T-helper 22 cell (primary cell): ENCODE measurements around the gene RPH3AL.

Experiments used
- DNase-seq: peaks from one replicate; pipeline ENCODE4 v3.0.0-alpha.2; 2020; ENCODE audit warnings: low read depth

Gene RPH3AL

DNA sequence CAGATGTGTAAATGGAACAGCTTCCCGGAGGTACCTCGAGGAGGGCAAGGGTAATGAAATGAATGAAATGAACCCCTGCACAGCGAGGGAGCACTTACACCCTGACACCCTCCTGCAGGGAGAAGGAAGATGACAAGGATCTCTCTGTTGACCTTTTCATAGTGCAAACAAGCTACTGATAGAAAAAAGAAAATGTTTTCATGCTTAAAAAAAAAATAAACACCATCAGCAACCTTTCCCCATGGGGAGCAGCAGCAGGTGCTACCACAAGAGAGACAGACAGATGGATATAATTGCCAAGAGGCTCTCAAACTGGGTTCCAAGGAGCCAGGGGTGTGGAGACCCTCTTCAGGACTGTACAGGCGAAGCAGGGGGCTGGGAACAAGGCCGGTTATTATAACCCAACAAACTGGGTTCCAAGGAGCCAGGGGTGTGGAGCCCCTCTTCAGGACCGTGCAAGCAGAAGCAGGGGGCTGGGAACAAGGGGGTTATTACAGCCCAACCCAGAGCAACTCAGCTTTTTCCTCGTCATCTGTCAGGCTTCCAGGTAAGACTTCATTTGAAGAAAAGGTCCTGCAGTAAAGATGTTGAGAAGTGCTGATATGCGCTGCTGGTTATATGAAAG is 718 bp upstream of the RPH3AL start:
- DNase-seq = no peak

DNA sequence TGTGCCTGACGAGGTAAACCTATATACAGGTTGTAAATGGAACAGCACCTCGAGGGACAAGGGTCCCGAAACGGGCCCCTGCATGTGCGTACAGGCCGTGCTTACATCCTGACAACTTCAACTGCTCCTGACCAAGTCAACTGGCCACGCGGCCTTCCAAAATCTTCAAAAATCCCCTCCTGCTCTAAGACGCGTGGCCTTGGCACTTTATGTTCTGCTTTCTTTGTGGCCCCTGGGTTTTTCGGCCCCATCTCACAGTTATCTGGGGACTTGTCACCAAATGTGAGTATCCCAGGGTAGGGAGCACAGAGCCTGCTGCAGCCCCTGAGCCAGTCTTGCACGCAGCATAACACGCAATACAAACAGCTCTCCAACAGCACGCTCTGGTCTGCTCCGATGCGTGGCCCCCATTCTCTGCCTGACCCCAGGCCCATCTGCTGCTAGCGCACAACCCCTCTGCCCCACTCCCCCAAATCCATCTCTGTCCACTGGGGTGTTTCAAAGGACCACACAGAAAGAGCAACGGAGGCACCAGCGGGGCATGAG is 659 bp downstream of the RPH3AL start:
- DNase-seq = no peak

DNA sequence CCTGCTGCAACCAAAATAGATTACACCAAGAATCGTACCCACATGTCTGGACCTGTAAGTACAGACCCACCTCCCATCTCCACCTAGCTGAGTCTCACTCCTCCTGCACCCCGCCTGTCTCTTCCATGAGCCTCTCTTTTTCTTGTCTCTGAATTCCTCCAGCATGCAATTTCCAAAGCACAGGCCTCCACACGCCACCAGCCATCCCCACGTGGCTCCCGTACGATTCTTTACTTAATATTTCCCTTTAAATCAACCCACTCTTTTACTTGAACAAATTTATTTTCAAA is 1.2 kb downstream of the RPH3AL start:
- no peak for DNase-seq

DNA sequence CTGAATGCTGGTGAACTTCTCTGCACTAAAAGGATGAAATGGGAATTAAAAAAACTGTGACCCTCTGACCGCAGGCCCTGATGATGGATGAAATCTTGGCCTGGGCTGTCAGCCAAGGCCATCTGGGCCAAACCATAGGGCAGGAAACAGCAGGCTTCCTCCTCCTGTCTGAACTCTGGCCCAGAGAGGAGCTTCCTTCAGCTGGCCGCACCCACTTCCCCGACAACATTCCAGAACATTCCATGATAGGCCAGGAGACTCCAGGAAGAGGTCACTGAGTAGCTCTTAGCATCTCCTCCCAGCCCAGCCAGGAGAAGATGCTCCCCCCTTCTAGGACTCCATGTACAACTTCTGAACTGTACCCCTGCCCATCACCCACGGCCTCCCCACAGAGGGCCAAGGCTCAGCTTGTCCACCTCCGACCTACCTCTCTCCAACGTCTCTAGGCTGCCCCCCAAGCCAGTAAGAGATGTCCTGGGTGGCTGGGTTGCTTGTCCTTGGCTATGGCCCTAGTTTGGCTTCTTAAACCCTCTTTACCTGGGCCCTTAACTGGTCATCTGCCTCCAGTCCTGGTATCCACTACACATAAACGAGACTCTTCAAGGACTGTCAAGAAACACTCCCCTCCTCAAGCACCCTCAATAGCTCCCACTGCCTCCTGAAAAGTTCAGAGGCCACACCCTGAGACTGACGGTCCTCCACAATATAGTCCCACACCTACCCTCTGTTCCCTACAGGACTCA is 1.7 kb downstream of the RPH3AL start:
- DNase-seq = no peak

DNA sequence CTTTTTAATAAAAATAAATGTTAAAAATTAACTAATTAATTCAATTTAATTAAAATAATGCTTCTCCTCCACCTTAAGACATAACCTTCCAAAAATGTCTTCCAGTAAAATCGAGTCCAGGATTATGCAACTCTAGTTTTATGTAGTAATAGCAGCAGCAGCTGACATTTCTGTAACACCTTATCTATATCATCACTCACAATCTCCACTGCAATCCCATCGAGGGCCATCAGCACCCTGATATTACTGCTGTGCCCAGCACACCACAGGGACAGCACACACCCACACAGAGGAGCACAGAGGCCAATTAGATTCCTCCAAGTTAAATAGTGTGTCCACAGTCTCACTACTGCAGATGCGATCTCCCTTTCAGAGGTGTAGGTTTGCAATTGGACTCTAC is 2.9 kb downstream of the RPH3AL start:
- no peak for DNase-seq

DNA sequence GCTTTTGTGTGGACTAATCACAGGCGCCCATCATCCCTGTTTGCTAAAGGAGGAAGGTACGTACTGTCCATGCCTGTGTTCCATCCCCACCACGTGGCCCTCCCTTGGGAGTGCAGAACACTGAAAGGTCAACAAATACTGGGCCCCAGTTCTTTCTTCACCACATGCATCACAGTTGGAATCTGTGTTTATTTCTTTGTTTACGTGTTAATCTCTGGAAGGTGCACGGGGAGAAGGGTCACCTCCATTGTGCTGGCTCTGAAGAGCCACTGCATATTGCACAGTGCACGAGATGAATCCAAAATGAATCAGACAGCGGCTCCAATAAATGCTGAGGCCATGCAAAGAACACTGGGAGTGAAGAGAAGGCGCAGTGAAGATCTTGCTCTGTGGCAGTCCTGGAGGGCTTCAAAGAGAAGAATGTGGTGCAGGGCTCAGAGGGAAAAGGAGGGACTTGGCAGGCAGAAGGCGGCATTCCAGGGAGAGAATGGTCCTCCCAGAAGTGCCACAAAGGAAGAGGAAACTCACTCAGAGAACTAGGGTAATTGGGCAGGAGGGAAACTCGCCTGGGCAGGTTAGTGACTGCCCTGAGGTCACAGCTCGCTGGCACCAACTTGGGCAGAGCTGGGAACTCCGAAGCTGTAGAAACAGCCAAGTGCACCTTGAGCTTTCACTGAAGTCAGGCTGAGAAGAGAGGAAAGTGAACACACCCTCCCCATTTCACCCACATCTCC is 3.7 kb downstream of the RPH3AL start:
- DNase-seq = no peak

DNA sequence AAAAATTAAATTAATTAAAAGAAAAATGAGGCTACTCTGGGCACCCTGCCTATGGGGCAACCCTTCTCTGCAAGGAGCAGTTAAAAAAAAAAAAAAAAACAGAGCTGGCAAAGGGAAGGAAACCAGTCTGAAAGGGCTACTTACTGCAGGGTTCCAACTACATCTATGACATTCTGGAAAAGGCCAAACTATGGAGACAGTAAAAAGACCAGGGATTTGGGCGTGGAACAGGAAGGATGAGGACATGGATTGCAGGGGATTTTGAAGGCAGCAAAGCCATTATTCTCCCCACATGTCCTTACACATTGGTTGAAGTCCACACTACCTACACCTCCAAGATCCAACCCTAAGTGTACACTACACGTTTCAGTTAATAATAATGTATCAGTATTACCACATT is 4.6 kb downstream of the RPH3AL start:
- no peak for DNase-seq

DNA sequence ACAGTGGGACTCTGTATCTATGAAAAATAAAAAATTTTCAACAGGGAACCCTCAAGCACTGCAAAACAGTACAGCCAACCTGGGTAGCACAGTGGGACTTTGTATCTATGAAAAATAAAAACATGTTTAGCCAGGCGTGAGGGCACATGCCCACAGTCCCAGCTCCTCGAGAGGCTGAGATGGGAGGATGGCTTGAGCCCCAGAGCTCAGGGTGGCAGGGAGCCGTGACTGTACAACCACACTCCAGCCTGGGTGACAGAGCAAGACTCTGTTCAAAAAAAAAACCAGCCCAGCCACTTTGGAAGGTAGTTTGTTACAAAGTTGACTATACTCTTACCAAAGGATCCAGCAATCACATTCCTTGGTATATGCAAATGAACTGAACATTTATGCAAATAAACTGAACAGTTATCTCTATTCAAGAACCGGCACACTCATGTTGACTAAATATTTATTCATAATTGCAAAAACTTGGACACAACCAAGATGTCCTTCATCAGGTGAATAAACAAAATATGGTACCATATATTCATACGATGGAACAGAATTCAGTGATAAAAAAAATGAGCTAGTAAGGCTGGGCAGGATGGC is 5.2 kb downstream of the RPH3AL start:
- no peak for DNase-seq

DNA sequence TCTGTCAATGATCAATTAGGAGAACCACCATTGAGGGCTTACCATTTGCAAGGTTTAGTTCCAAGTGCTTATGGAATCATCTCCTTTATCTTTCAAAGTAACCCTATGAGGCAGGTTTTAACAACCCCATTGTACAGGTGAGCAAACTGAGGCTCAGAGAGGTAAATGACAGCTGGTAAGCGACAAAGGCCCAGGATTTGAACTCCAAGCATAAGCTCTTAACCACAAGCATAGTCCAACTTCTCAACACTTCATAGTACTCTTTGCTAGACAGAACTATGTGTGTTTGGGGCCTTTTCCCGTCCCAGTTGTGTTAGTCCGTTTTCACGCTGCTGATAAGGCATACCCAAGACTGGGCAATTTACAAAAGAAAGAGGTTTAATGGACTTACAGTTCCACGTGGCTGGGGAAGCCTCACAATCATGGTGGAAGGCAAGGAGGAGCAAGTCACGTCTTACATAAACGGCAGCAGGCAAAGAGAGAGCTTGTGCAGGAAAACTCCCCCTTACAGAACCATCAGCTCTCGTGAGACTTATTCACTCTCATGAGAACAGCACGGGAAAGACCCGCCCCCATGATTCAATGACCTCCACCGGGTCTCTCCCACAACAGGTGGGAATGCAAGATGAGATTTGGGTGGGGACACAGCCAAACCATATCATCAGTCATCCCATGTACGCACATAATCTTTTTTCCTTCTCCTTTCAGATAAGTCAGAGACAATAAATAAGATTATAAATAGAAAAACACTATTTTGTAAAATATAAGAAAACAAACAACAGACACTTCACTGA is 6.4 kb downstream of the RPH3AL start:
- no peak for DNase-seq

DNA sequence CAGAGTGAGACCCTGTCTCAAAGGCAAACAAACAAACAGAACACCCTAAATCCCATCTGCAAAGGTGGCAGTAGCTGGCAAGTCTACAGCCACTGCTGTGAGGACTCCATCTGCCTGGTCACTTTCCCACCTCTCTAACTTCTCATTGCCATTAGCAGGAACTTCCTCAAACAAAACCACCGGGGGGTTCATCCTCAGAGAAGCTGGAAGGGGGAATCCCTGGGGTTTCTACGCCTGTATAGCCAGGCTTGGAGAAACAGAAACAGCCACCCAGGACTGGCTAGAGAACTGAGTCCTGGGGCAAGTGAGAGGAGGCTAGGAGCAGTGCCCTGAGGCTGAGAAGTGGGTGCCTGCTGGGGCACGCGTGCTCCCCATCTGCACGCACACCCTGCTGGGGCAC is 7.3 kb downstream of the RPH3AL start:
- no peak for DNase-seq

DNA sequence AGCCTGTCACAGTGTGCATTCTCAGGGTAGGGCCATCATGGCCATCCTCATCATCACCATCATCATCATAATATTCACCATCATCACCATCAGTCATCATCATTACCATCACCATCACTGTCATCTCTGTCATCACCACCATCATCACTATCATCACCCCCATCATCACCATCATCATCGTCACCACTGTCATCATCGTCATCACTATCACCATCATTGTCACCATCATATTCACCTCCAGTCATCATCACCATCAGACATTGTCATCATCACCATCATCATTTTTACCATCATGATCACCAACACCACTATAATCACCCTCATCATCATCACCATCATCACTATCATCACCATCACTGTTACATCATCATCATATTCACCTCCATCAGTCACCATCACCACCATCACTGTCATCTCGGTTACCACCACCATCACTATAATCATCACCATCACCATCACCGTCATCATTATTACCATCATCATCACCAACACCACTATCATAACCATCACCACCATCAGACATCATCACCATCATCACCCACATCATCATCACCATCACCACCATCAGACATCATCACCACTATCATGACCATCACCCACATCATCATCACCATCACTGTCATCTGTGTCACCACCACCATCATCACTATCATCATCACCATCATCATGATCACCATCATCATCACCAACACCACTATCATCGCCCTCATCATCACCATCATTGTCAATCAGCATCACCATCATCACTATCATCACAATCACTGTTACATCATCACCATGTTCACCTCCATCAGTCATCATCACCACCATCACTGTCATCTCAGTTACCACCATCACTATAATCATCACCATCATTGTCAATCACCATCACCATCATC is 8.5 kb downstream of the RPH3AL start:
- DNase-seq = no peak

DNA sequence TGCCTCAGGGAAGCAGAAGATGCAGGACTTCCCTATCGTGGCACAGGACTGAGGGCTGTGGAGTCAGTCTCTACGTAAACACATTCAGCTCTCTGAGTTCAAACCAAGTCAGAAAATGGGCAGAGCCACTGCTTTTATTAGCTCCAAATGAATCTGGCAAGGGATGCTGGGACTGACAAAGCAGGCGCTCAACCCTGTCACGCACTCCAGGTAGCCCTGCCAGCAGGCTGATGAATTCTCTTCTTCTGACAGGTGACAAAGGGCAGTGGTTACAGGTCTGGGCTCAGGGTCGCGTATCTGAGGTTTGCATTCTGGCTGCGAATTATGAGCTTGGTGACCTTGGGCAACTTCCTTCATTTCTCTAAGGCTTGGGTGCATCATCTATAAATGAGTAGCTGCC is 9.4 kb downstream of the RPH3AL start:
- DNase-seq = no peak

DNA sequence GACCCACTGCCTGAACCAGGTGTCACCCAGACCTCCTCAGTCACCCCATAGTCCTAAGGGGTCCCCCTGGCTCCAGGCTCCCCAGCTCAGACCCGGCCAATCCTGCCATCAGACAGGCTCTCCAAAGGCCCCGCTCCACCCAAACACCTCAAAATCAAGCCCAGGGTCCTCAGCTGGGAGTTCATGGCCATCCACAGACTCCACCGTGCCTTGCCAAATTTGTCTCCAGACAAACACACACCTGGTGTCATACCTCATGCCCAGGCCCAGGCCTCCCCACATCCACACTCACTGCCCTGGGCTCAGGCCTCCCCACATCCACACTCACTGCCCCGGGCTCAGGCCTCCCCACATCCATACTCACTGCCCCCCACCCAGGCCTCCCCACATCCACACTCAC is 12.5 kb downstream of the RPH3AL start:
- no peak for DNase-seq

DNA sequence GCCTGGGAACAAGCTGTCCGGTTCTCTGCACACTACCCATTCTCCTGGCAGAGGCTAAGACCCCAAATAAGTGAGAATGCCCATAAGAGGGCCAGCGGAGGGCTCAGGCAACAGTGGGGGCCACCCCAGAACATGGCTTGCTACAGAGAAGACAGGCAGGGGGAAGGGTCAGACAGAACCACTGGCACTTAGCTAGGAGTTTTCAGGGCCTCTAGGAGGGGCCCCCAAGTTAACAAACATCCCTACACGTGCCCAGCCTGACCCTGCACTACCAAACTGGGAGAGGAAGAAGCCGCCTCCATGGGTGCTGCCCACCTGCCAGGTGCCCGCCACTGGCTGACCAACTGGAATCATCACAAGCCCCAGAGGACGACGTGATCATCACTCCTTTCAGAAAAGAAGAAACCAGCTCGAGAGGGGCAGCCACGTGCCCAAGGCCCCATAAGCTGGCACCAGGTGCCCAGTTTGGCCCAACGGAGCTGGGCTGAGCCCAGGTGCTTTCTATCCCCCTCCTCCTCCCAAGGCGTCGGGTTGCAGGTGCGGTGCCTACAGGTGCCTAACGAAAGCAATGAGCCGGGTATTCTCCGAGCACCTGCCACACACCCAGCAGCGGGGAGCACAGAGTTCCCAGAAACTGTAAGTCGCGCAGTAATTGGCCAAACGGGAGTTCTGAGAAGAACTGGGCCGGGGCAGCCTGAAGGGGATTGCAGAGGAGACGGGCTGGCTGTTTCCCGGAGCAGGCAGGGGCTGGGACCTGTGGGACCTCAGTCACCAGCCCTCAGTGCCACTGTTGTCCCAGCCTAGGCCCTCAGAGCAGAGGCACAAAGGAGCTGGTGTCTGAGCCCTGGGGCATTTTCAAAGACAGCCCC is 13.2 kb downstream of the RPH3AL start:
- no peak for DNase-seq

DNA sequence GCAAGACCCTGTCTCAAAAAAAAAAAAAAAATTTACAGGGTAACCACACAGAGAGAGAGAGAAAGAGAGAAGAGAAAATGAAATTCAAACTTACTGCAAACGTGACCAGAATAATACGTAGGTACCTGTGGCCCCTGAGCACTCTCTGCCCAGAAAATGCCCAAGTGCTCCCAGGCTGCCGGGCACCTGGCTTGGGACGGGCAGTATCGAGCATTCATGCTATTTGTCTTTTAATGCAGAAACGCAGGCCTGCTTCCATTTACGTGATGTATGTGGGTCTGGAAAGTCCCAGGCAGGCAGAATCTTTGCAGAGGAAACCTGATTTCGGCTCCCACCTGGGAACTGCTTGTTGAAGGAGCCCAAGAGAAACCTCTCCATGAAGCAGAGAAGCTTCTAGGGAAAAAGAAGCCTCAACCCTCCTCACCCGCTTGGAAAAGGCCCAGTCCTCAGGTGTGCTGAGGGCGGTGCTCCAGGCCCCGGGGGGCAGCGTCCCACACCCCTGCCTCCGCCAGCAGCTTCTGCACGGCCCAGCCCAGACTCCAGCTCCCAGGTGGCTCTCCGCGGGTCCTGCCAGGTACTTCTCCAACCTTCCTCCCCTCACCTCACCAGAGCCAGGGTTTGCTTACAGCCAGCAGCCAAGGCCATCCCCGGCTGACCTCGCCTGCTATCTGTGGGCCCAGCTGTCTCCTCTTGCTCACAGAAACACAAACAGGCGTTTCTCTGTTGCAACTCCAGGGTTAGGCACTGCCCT is 14.0 kb downstream of the RPH3AL start:
- no peak for DNase-seq

DNA sequence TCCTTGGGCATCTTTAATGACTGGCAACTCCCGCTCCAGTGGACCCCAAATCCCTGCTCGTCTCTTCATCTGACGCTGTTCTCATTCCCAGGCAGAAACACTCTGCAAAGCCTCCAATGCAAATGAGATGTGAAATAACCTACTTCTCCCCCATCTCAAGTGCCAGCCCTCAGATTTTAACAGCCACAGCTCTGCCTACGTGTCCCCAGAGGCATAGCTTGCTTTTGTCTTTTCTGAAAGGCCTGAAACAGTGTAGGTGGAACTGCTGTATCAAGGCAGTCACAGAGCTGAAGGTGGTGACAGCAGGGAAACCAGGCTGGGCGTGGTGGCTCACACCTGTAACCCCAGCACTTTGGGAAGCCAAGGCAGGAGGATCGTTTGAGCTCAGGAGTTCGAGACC is 14.7 kb downstream of the RPH3AL start:
- DNase-seq = no peak

DNA sequence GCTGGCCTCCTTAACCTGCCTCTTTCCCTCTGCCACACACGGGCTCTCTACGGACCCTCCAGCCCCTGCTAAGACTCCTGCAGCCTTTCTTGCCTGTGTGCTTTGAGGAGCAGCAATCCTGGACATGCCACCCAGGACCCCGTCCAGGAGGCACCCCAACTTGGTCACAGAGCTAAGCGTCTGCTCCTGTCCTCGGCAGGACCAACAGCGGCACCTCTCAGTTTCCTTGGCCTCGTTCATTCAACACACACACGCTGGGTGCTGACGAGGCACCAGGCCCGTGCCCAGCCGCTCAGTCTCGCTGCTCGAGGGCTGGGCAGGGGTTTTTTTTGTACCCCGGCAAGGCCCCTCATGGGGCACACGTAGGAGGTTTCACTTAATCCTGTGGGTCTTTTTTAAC is 15.2 kb downstream of the RPH3AL start:
- no peak for DNase-seq

DNA sequence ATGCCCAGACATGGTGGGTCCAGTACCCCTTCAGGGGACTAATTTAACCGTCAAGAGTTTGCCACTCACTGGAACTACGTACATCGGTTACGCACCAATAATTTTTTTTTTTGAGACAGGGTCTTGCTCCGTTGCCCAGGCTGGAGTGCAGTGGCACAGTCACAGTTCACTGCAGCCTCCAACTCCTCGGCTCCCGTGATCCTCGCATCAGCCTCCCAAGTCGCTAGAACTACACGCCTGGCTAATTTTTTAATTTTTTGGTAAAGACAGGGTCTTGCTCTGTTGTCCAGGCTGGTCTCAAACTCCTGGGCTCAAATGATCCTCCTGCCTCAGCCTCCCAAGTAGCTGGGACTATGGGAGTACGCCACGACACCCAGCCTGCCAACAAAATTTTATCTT is 15.6 kb downstream of the RPH3AL start:
- no peak for DNase-seq
